ENCODE data around the gene KCNE1.
"Not testable (repeated sequence)": the region's sequence is repeated elsewhere in the genome, so short reads cannot be mapped to it uniquely, and the experiment has no call there.

Gene KCNE1

DNA sequence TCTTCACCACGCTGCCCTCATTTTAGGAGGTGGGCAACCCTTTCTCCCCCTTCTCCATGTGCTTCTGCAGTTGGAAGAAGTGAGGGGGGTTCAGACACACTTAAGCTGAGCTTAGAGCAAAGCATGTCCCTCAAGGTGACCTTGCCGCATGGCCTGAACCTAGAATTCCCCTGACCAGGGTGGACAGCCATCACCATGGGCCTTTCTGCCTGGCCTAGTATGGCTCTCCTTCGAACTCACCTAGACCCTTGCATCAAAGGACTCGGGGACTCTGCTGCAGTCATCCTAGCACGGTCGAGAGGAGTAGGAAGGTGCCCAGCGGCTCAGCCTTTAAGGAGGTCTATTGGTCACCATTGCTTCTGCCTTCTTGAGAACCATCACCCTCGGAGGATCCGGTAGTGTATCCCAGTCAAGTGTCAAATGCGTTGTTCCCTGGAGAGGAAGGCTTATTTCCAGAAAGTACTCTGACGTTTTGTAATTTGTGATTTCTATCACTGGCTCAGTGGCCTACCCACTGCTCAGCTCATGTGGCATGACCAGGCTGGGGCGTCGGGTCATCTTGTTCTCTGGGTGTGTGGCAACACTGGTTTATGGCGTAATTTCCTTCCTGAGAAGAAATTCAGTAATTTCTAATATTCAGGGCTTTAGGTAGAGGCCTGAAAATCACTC lies at the start of gene KCNE1:
KCNE1 (minus strand) TSS at position 424 of the 669 bp plus-strand sequence. CDS start 62,576 bp downstream, outside the sequence.
- H3K27me3 ChIP-seq (ENCODE audit: control insufficient read depth in 2 of 2, insufficient read depth in 2 of 2, low read length in 2 of 2), result no peaks in the 10 kb centered on the region
- peak within 1 kb of the TSS in 1 of 2 donors; percentile 14 for H3K27ac ChIP-seq (ENCODE audit: low read depth in 2 of 2, low read length in 2 of 2)
- H3K9ac ChIP-seq (ENCODE audit: low read depth in 1 of 2, low read length in 2 of 2), result no peak within 1 kb of the TSS
- H3K4me3 ChIP-seq (ENCODE audit: low read length in 2 of 2), result no peak within 1 kb of the TSS
- no peaks in the 10 kb centered on the region for H3K36me3 ChIP-seq (ENCODE audit: control insufficient read depth in 2 of 2, insufficient read depth in 2 of 2, low read length in 2 of 2)
- peaks cover 0 to 6% of the 10 kb centered on the region in 2 donors for H3K4me1 ChIP-seq (ENCODE audit: control insufficient read depth in 2 of 2, insufficient read depth in 2 of 2, low read length in 2 of 2)
- no peaks in the 10 kb centered on the region for H3K9me3 ChIP-seq (ENCODE audit: control insufficient read depth in 2 of 2, low read length in 2 of 2)

DNA sequence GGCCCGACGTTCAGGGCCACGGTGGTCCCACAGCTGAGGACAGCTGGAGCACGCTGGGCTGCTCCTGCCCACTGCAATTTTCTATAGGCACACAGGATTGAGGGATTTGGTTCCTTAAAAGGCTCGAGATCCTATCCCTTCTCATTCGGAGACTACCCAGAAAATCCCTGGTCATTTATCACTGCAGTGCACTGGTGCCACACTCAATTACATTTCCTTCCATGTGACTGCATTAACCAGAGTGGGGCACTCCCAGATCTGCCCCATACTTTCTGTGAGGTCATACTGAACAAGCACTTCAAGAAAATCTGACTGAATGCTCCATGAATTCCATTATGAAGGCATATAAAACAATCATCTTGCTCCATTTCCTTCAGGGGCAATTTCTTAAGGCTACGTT lies 49.8 kb upstream of the KCNE1 start:
- Histone ChIP-seq H3K4me3 (ENCODE audit: low read length in 2 of 2) (no peak overlapping the region), H3K27ac (ENCODE audit: low read depth in 2 of 2, low read length in 2 of 2) (no peak overlapping the region), H3K27me3 (ENCODE audit: control insufficient read depth in 2 of 2, insufficient read depth in 2 of 2, low read length in 2 of 2) (no peaks in the 10 kb centered on the region), H3K9ac (ENCODE audit: low read depth in 1 of 2, low read length in 2 of 2) (no peak overlapping the region), H3K36me3 (ENCODE audit: control insufficient read depth in 2 of 2, insufficient read depth in 2 of 2, low read length in 2 of 2) (no peaks in the 10 kb centered on the region), H3K9me3 (ENCODE audit: control insufficient read depth in 2 of 2, low read length in 2 of 2) (no peaks in the 10 kb centered on the region), H3K4me1 (ENCODE audit: control insufficient read depth in 2 of 2, insufficient read depth in 2 of 2, low read length in 2 of 2) (no peaks in the 10 kb centered on the region)

- Histone ChIP-seq H3K4me3 (ENCODE audit: low read length in 2 of 2) (no peak overlapping the region), H3K27ac (ENCODE audit: low read depth in 2 of 2, low read length in 2 of 2) (no peak overlapping the region), H3K9ac (ENCODE audit: low read depth in 1 of 2, low read length in 2 of 2) (no peak overlapping the region), H3K4me1 (ENCODE audit: control insufficient read depth in 2 of 2, insufficient read depth in 2 of 2, low read length in 2 of 2) (no peaks in the 10 kb centered on the region), H3K9me3 (ENCODE audit: control insufficient read depth in 2 of 2, low read length in 2 of 2) (no peaks in the 10 kb centered on the region), H3K27me3 (ENCODE audit: control insufficient read depth in 2 of 2, insufficient read depth in 2 of 2, low read length in 2 of 2) (no peaks in the 10 kb centered on the region), H3K36me3 (ENCODE audit: control insufficient read depth in 2 of 2, insufficient read depth in 2 of 2, low read length in 2 of 2) (no peaks in the 10 kb centered on the region)
These were observed 48.6 kb upstream of the KCNE1 start for GRCh38 chr21:34560609-34561008.

DNA sequence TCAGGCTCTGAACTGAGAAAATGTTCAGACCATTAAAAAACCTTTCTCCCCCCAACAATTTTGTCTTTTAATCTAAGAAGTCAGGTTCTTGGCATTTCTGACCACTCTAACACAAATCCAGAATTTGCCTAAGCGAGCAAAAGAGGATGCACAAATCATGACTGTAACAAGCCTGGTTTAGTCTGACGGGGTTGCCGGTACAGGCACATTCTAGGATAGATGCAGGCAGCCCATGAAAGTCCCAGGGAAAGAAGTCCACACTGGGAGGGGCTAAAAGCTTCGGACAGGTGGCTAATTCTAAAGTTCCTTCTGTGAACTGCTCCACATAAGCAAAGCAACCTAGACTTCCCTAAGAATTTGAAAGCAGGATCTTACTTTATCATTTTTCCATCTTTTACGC lies 48.0 kb upstream of the KCNE1 start:
- Histone ChIP-seq H3K27ac (ENCODE audit: low read depth in 2 of 2, low read length in 2 of 2) (no peak overlapping the region), H3K36me3 (ENCODE audit: control insufficient read depth in 2 of 2, insufficient read depth in 2 of 2, low read length in 2 of 2) (no peaks in the 10 kb centered on the region), H3K4me3 (ENCODE audit: low read length in 2 of 2) (no peak overlapping the region), H3K9ac (ENCODE audit: low read depth in 1 of 2, low read length in 2 of 2) (no peak overlapping the region), H3K9me3 (ENCODE audit: control insufficient read depth in 2 of 2, low read length in 2 of 2) (peaks cover 0 to under 1% of the 10 kb centered on the region in 2 donors), H3K4me1 (ENCODE audit: control insufficient read depth in 2 of 2, insufficient read depth in 2 of 2, low read length in 2 of 2) (no peaks in the 10 kb centered on the region), H3K27me3 (ENCODE audit: control insufficient read depth in 2 of 2, insufficient read depth in 2 of 2, low read length in 2 of 2) (no peaks in the 10 kb centered on the region)

DNA sequence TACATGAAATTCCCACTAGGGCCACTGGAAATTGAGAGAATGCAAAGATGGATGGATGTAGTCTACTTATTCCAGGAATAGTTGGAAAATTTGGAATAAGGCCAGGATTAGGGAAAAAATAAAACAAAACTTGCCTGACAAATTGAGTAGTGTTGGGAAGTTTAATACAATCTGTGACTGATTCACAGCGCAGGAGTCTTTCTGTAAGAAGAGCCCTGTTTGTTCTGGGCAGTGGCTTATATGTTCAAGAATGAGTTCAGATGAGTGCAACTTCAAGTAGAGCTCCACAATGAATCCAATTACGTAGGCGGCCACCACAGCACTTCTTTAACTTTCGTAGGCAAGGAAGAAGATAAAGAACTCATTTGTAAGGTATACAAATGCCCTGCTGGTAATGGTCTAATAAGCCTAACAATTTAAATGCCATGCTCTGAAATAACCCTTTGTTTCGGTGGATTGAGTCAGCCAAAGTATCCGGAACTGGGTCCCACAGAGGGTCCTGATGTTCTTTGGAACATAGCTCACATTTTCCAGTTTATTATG lies 47.1 kb upstream of the KCNE1 start:
- H3K36me3 ChIP-seq (ENCODE audit: control insufficient read depth in 2 of 2, insufficient read depth in 2 of 2, low read length in 2 of 2), result no peaks in the 10 kb centered on the region
- peaks cover 0 to 2% of the 10 kb centered on the region in 2 donors for H3K9me3 ChIP-seq (ENCODE audit: control insufficient read depth in 2 of 2, low read length in 2 of 2)
- H3K27ac ChIP-seq (ENCODE audit: low read depth in 2 of 2, low read length in 2 of 2), result no peak overlapping the region
- peaks cover 0 to 3% of the 10 kb centered on the region in 2 donors for H3K4me1 ChIP-seq (ENCODE audit: control insufficient read depth in 2 of 2, insufficient read depth in 2 of 2, low read length in 2 of 2)
- H3K4me3 ChIP-seq (ENCODE audit: low read length in 2 of 2), result no peak overlapping the region
- H3K9ac ChIP-seq (ENCODE audit: low read depth in 1 of 2, low read length in 2 of 2), result no peak overlapping the region
- H3K27me3 ChIP-seq (ENCODE audit: control insufficient read depth in 2 of 2, insufficient read depth in 2 of 2, low read length in 2 of 2), result no peaks in the 10 kb centered on the region

- no peak overlapping the region for H3K27ac ChIP-seq (ENCODE audit: low read depth in 2 of 2, low read length in 2 of 2)
- no peak overlapping the region for H3K9ac ChIP-seq (ENCODE audit: low read depth in 1 of 2, low read length in 2 of 2)
These were observed 46.2 kb upstream of the KCNE1 start for GRCh38 chr21:34558166-34558565.

GRCh38 chr21:34557261-34557660 lies 45.3 kb upstream of the KCNE1 start:
- no peak overlapping the region for H3K9ac ChIP-seq (ENCODE audit: low read depth in 1 of 2, low read length in 2 of 2)
- no peak overlapping the region for H3K27ac ChIP-seq (ENCODE audit: low read depth in 2 of 2, low read length in 2 of 2)
- H3K4me1 ChIP-seq (ENCODE audit: control insufficient read depth in 2 of 2, insufficient read depth in 2 of 2, low read length in 2 of 2), result peaks cover 3 to 12% of the 10 kb centered on the region in 2 donors
- no peaks in the 10 kb centered on the region for H3K36me3 ChIP-seq (ENCODE audit: control insufficient read depth in 2 of 2, insufficient read depth in 2 of 2, low read length in 2 of 2)
- H3K4me3 ChIP-seq (ENCODE audit: low read length in 2 of 2), result no peak overlapping the region
- H3K9me3 ChIP-seq (ENCODE audit: control insufficient read depth in 2 of 2, low read length in 2 of 2), result peaks cover 0 to 2% of the 10 kb centered on the region in 2 donors
- no peaks in the 10 kb centered on the region for H3K27me3 ChIP-seq (ENCODE audit: control insufficient read depth in 2 of 2, insufficient read depth in 2 of 2, low read length in 2 of 2)

More at GRCh38 chr21:34558166-34558565, 46.2 kb upstream of the KCNE1 start:
- H3K36me3 ChIP-seq (ENCODE audit: control insufficient read depth in 2 of 2, insufficient read depth in 2 of 2, low read length in 2 of 2), result no peaks in the 10 kb centered on the region
- no peaks in the 10 kb centered on the region for H3K27me3 ChIP-seq (ENCODE audit: control insufficient read depth in 2 of 2, insufficient read depth in 2 of 2, low read length in 2 of 2)
- H3K9me3 ChIP-seq (ENCODE audit: control insufficient read depth in 2 of 2, low read length in 2 of 2), result peaks cover 0 to 2% of the 10 kb centered on the region in 2 donors
- H3K4me3 ChIP-seq (ENCODE audit: low read length in 2 of 2), result no peak overlapping the region
- H3K4me1 ChIP-seq (ENCODE audit: control insufficient read depth in 2 of 2, insufficient read depth in 2 of 2, low read length in 2 of 2), result peaks cover 0 to 8% of the 10 kb centered on the region in 2 donors

- H3K9ac ChIP-seq (ENCODE audit: low read depth in 1 of 2, low read length in 2 of 2); H3K36me3 ChIP-seq (ENCODE audit: control insufficient read depth in 2 of 2, insufficient read depth in 2 of 2, low read length in 2 of 2); H3K27ac ChIP-seq (ENCODE audit: low read depth in 2 of 2, low read length in 2 of 2); H3K9me3 ChIP-seq (ENCODE audit: control insufficient read depth in 2 of 2, low read length in 2 of 2); H3K4me3 ChIP-seq (ENCODE audit: low read length in 2 of 2); H3K27me3 ChIP-seq (ENCODE audit: control insufficient read depth in 2 of 2, insufficient read depth in 2 of 2, low read length in 2 of 2): not testable (repeated sequence)
- H3K4me1 ChIP-seq (ENCODE audit: control insufficient read depth in 2 of 2, insufficient read depth in 2 of 2, low read length in 2 of 2), result peaks cover 3 to 19% of the 10 kb centered on the region in 2 donors
These were observed 42.7 kb upstream of the KCNE1 start for GRCh38 chr21:34554670-34555069.

- Histone ChIP-seq H3K27me3 (ENCODE audit: control insufficient read depth in 2 of 2, insufficient read depth in 2 of 2, low read length in 2 of 2) (no peaks in the 10 kb centered on the region), H3K9ac (ENCODE audit: low read depth in 1 of 2, low read length in 2 of 2) (no peak overlapping the region), H3K27ac (ENCODE audit: low read depth in 2 of 2, low read length in 2 of 2) (peak overlapping the region; percentile 72 to 82), H3K4me1 (ENCODE audit: control insufficient read depth in 2 of 2, insufficient read depth in 2 of 2, low read length in 2 of 2) (peaks cover 3 to 19% of the 10 kb centered on the region in 2 donors), H3K9me3 (ENCODE audit: control insufficient read depth in 2 of 2, low read length in 2 of 2) (peaks cover 0 to 2% of the 10 kb centered on the region in 2 donors), H3K36me3 (ENCODE audit: control insufficient read depth in 2 of 2, insufficient read depth in 2 of 2, low read length in 2 of 2) (no peaks in the 10 kb centered on the region), H3K4me3 (ENCODE audit: low read length in 2 of 2) (no peak overlapping the region)
These were observed 42.2 kb upstream of the KCNE1 start for GRCh38 chr21:34554227-34554626.

GRCh38 chr21:34553151-34553952 lies 41.3 kb upstream of the KCNE1 start:
- Histone ChIP-seq H3K4me3 (ENCODE audit: low read length in 2 of 2) (peak overlapping the region; percentile 39 to 61), H3K4me1 (ENCODE audit: control insufficient read depth in 2 of 2, insufficient read depth in 2 of 2, low read length in 2 of 2) (peaks cover 3 to 23% of the 10 kb centered on the region in 2 donors), H3K27me3 (ENCODE audit: control insufficient read depth in 2 of 2, insufficient read depth in 2 of 2, low read length in 2 of 2) (no peaks in the 10 kb centered on the region), H3K9ac (ENCODE audit: low read depth in 1 of 2, low read length in 2 of 2) (peak overlapping the region; percentile 43 to 47), H3K27ac (ENCODE audit: low read depth in 2 of 2, low read length in 2 of 2) (peak overlapping the region; percentile 82 to 86), H3K9me3 (ENCODE audit: control insufficient read depth in 2 of 2, low read length in 2 of 2) (peaks cover 0 to 2% of the 10 kb centered on the region in 2 donors), H3K36me3 (ENCODE audit: control insufficient read depth in 2 of 2, insufficient read depth in 2 of 2, low read length in 2 of 2) (no peaks in the 10 kb centered on the region)

All from mucosa of rectum (tissue), 2 donors.